Measurements from ENCODE around the gene SPAG5.

DNA sequence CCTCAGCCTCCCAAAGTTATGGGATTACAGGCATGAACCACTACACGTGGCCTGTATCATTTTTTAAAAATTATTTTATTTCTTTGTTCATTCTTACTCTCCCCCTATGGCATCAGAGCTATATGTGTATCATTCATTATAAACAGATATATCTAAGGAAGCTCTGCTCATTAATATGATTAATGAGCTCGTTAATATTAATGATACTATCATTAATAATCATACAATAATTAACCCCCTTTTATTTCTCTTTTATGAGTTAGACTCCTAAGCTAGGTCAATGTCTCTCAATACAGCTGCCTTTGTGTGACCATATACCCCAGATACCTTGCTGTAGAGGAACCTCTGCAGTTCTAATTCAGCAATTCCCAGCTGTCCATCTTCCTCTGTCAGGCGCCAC, 19.6 kb upstream of the SPAG5 start:
- TF ChIP-seq POLR2AphosphoS5 (IDR thresholded peaks at IDR 0.05; ENCODE audit: borderline replicate concordance, low read depth, low read length) (no peak), EZH2 (IDR thresholded peaks at IDR 0.05) (no peak), FOXP2 (optimal IDR thresholded peaks at IDR 0.05; ENCODE audit: control extremely low read depth, extremely low read length, insufficient read depth) (no peak)

Measured in SK-N-MC (cell line).